HEK293 (cell line): ENCODE results near the gene LMBR1.
A peak's percentile ranks its signal among the peaks of the same experiment; 100 is the strongest.

Source experiments
- EGR2 ChIP-seq: fragments of 450-650 bp; formaldehyde crosslinking; IDR thresholded peaks from 2 replicates; pipeline ENCODE4 v1.5.1; 2016; ENCODE audit warnings: low read depth, missing biosample characterization, missing genetic modification characterization
- GLI4 ChIP-seq: fragments of 450-650 bp; formaldehyde crosslinking; IDR thresholded peaks from 2 replicates; pipeline ENCODE4 v1.5.1; 2016; ENCODE audit warnings: missing biosample characterization, missing genetic modification characterization
- HOXA7 ChIP-seq: sonication (generic); formaldehyde crosslinking; IDR thresholded peaks from 2 replicates; pipeline ENCODE4 v1.8.1; 2022; ENCODE audit warnings: missing genetic modification reagents, borderline replicate concordance
- KLF7 ChIP-seq: fragments of 450-650 bp; formaldehyde crosslinking; IDR thresholded peaks from 2 replicates; pipeline ENCODE4 v1.5.1; 2016; ENCODE audit warnings: missing biosample characterization, missing genetic modification characterization, borderline replicate concordance
- MYNN ChIP-seq: fragments of 450-650 bp; formaldehyde crosslinking; IDR thresholded peaks from 2 replicates; pipeline ENCODE4 v1.5.1; 2016; ENCODE audit warnings: missing biosample characterization, missing genetic modification characterization, borderline replicate concordance
- PRDM10 ChIP-seq: fragments of 450-650 bp; formaldehyde crosslinking; IDR thresholded peaks from 2 replicates; pipeline ENCODE4 v1.5.1; 2016; ENCODE audit warnings: missing biosample characterization, missing genetic modification characterization
- RBAK ChIP-seq: fragments of 450-650 bp; formaldehyde crosslinking; IDR thresholded peaks from 2 replicates; pipeline ENCODE4 v1.5.1; 2016; ENCODE audit warnings: missing biosample characterization, missing genetic modification characterization
- WT1 ChIP-seq: fragments of 450-650 bp; formaldehyde crosslinking; IDR thresholded peaks from 2 replicates; pipeline ENCODE4 v1.5.1; 2016; ENCODE audit warnings: missing biosample characterization, missing genetic modification characterization
- YY1 ChIP-seq: fragments of 450-650 bp; formaldehyde crosslinking; IDR thresholded peaks from 2 replicates; pipeline ENCODE4 v1.5.1; 2018; ENCODE audit warnings: missing biosample characterization, missing genetic modification characterization
- ZFP3 ChIP-seq: fragments of 450-650 bp; formaldehyde crosslinking; IDR thresholded peaks from 2 replicates; pipeline ENCODE4 v1.5.1; 2016; ENCODE audit warnings: low read depth, missing biosample characterization, missing genetic modification characterization
- ZNF146 ChIP-seq: fragments of 450-650 bp; formaldehyde crosslinking; IDR thresholded peaks from 2 replicates; pipeline ENCODE4 v1.5.1; 2016; ENCODE audit warnings: missing biosample characterization, missing genetic modification characterization
- ZNF148 ChIP-seq: fragments of 450-650 bp; formaldehyde crosslinking; IDR thresholded peaks from 2 replicates; pipeline ENCODE4 v1.5.0; 2017; ENCODE audit warnings: missing biosample characterization, missing genetic modification characterization, borderline replicate concordance
- ZNF174 ChIP-seq: fragments of 450-650 bp; formaldehyde crosslinking; IDR thresholded peaks from 2 replicates; pipeline ENCODE4 v1.5.0; 2017; ENCODE audit warnings: missing biosample characterization, mild to moderate bottlenecking, missing genetic modification characterization
- ZNF26 ChIP-seq: fragments of 450-650 bp; formaldehyde crosslinking; IDR thresholded peaks from 2 replicates; pipeline ENCODE4 v1.5.1; 2016; ENCODE audit warnings: missing biosample characterization, missing genetic modification characterization
- ZNF280C ChIP-seq: fragments of 450-650 bp; formaldehyde crosslinking; IDR thresholded peaks from 2 replicates; pipeline ENCODE4 v1.5.1; 2016; ENCODE audit warnings: missing biosample characterization, missing genetic modification characterization
- ZNF292 ChIP-seq: fragments of 450-650 bp; formaldehyde crosslinking; IDR thresholded peaks from 2 replicates; pipeline ENCODE4 v1.5.1; 2016; ENCODE audit warnings: low read depth, missing biosample characterization, missing genetic modification characterization, borderline replicate concordance
- ZNF514 ChIP-seq: fragments of 450-650 bp; formaldehyde crosslinking; IDR thresholded peaks from 2 replicates; pipeline ENCODE4 v1.5.1; 2016; ENCODE audit warnings: missing biosample characterization, missing genetic modification characterization
- ZNF548 ChIP-seq: fragments of 450-650 bp; formaldehyde crosslinking; IDR thresholded peaks from 2 replicates; pipeline ENCODE4 v1.5.1; 2016; ENCODE audit warnings: missing biosample characterization, missing genetic modification characterization
- ZNF629 ChIP-seq: fragments of 450-650 bp; formaldehyde crosslinking; IDR thresholded peaks from 2 replicates; pipeline ENCODE4 v1.5.1; 2017; ENCODE audit warnings: missing biosample characterization, missing genetic modification characterization
- ZNF768 ChIP-seq: fragments of 450-650 bp; formaldehyde crosslinking; IDR thresholded peaks from 2 replicates; pipeline ENCODE4 v1.5.1; 2018; ENCODE audit warnings: missing biosample characterization, mild to moderate bottlenecking, missing genetic modification characterization
- ZNF785 ChIP-seq: fragments of 450-650 bp; formaldehyde crosslinking; IDR thresholded peaks from 2 replicates; pipeline ENCODE4 v1.5.1; 2016; ENCODE audit warnings: missing biosample characterization, missing genetic modification characterization
- ZSCAN4 ChIP-seq: fragments of 450-650 bp; formaldehyde crosslinking; IDR thresholded peaks from 2 replicates; pipeline ENCODE4 v1.5.1; 2017; ENCODE audit warnings: missing biosample characterization, missing genetic modification characterization

Gene LMBR1

GRCh38 chr7:156892081-156892800, 742 bp downstream of the LMBR1 start (continued):
- no peak for TF ChIP-seq WT1 (tag by site-specific recombination)
- TF ChIP-seq ZNF768 (tag by site-specific recombination) = no peak
- TF ChIP-seq YY1 = no peak
- no peak for TF ChIP-seq ZNF514 (tag by site-specific recombination)
- TF ChIP-seq ZNF280C (tag by site-specific recombination) = no peak
- TF ChIP-seq HOXA7 = no peak
- TF ChIP-seq ZNF785 (tag by site-specific recombination) = no peak
- TF ChIP-seq ZSCAN4 (tag by site-specific recombination) = no peak
- no peak for TF ChIP-seq ZNF26 (tag by site-specific recombination)
- TF ChIP-seq KLF7 (tag by site-specific recombination) = no peak
- TF ChIP-seq ZNF148 (tag by site-specific recombination) = no peak
- no peak for TF ChIP-seq RBAK (tag by site-specific recombination)
- no peak for TF ChIP-seq MYNN (tag by site-specific recombination)
- no peak for TF ChIP-seq ZNF146 (tag by site-specific recombination)
- TF ChIP-seq ZNF629 (tag by site-specific recombination) = no peak
- no peak for TF ChIP-seq ZNF174 (tag by site-specific recombination)
- TF ChIP-seq GLI4 (tag by site-specific recombination) = no peak
- peak; percentile 42; the same call in 1 of the 2 replicates for TF ChIP-seq PRDM10 (tag by site-specific recombination)
- no peak for TF ChIP-seq EGR2
- TF ChIP-seq ZNF292 (tag by site-specific recombination) = no peak
- TF ChIP-seq ZFP3 (tag by site-specific recombination) = no peak
- no peak for TF ChIP-seq ZNF548 (tag by site-specific recombination)
